MCF 10A (cell line): ENCODE measurements around the gene MTOR. TPM values are rescaled to one million over a fixed set of nuclear protein-coding genes. Genes with fewer than 3 reads are reported as not detected.
A peak's percentile ranks its signal among the peaks of the same experiment; 100 is the strongest.

ENCODE experiments used
- BruUV-seq: library from RNA; stranded (reverse); fragments of 400-500 nt; replicated peaks from 2 replicates; lab custom pipeline; 2021; lab: Mats Ljungman, UMichigan
- CTCF ChIA-PET: fragments of 300-600 bp; sonication (Branson Sonifier 250); formaldehyde crosslinking; extraction: SDS; loops from one replicate; lab custom pipeline; 2021; ENCODE audit warnings: antibody characterized with exemption, inconsistent platforms; lab: Yijun Ruan, JAX
- POLR2A ChIA-PET: fragments of 300-600, 350-650 bp; sonication (Branson Sonifier 250); formaldehyde crosslinking; extraction: SDS; loops from one replicate; lab custom pipeline; 2020; ENCODE audit warnings: antibody characterized with exemption, inconsistent platforms; lab: Yijun Ruan, JAX
- DNase-seq: peaks from one replicate; pipeline ENCODE4 v3.0.0-alpha.2; 2018; ENCODE audit not compliant: unreplicated experiment
- H3K27ac Mint-ChIP-seq: one replicate; pipeline ENCODE4 v1.8.0; 2022; ENCODE audit warnings: mild to moderate bottlenecking, low read depth, mixed read lengths; ENCODE audit not compliant: unreplicated experiment
- H3K27me3 Mint-ChIP-seq: one replicate; pipeline ENCODE4 v1.8.0; 2022; ENCODE audit warnings: mixed read lengths; ENCODE audit not compliant: insufficient read depth, unreplicated experiment
- H3K36me3 Mint-ChIP-seq: one replicate; pipeline ENCODE4 v1.8.0; 2022; ENCODE audit warnings: mild to moderate bottlenecking, moderate library complexity, mixed read lengths; ENCODE audit not compliant: insufficient read depth, unreplicated experiment
- H3K4me1 Mint-ChIP-seq: one replicate; pipeline ENCODE4 v1.8.0; 2022; ENCODE audit warnings: mixed read lengths; ENCODE audit not compliant: insufficient read depth, unreplicated experiment
- H3K4me3 Mint-ChIP-seq: one replicate; pipeline ENCODE4 v1.8.0; 2022; ENCODE audit warnings: mild to moderate bottlenecking, moderate library complexity, mixed read lengths; ENCODE audit not compliant: unreplicated experiment
- H3K9me3 Mint-ChIP-seq: one replicate; pipeline ENCODE4 v1.8.0; 2022; ENCODE audit warnings: mixed read lengths; ENCODE audit not compliant: unreplicated experiment
- CTCF ChIP-seq: fragments of 200-600 bp; IDR thresholded peaks from one replicate; pipeline ENCODE4 v1.8.0; 2022; ENCODE audit warnings: antibody characterized with exemption, mild to moderate bottlenecking; ENCODE audit not compliant: unreplicated experiment
- intact Hi-C: fragments of 100-400 bp; cut with micrococcal nuclease; formaldehyde crosslinking; loops from 2 replicates; pipeline ENCODE4 v1.14.1; 2022
- total RNA-seq: library from RNA; stranded (reverse); gene quantifications from 2 replicates; pipeline ENCODE4 v1.2.3, GENCODE V29; 2022

Gene MTOR
- total RNA-seq, 1 experiment from 2014 or later = 45.9 TPM

GRCh38 chr1:11059155-11059967 lies 203.0 kb downstream of the MTOR start:
- DNase-seq = no peak
- Mint-ChIP-seq H3K9me3 (no peaks in the 10 kb centered on the region), H3K27me3 (no peaks in the 10 kb centered on the region), H3K36me3 (peaks cover 65% of the 10 kb centered on the region), H3K4me3 (peak overlapping the region; percentile 97), H3K4me1 (peaks cover 7% of the 10 kb centered on the region), H3K27ac (peak overlapping the region; percentile 92)
- POLR2A ChIA-PET = interaction anchor here (0.6 to 2.7 kb wide), 11 partner anchors 19 to 564 kb away, joined by 3 to 30 read pairs (median 5); partner anchors contain the start of genes EXOSC10, TARDBP and UBIAD1
- CTCF ChIA-PET = interaction anchor here (3.5 kb wide), 1 partner anchor 22 kb away, joined by 24 read pairs; no protein-coding TSS in a partner anchor
- TF ChIP-seq CTCF = no peak
- intact Hi-C loops = no loop called here
- BruUV-seq = no TSS peak

GRCh38 chr1:11058595-11059154 lies 203.7 kb downstream of the MTOR start:
- peaks cover 7% of the 10 kb centered on the region for H3K4me1 Mint-ChIP-seq
- peaks cover 67% of the 10 kb centered on the region for H3K36me3 Mint-ChIP-seq
- intact Hi-C loops = no loop called here
- DNase-seq = no peak
- TF ChIP-seq CTCF = no peak
- no peaks in the 10 kb centered on the region for H3K27me3 Mint-ChIP-seq
- ChIA-PET POLR2A (interaction anchor here (0.7 to 1.6 kb wide), 3 partner anchors 16 to 204 kb away, joined by 3 to 5 read pairs (median 5); partner anchors contain the start of genes EXOSC10 and MTOR), CTCF (interaction anchor here (0.7 to 1.4 kb wide), 3 partner anchors 16 to 173 kb away, joined by 4 to 9 read pairs (median 4); no protein-coding TSS in a partner anchor)
- no peaks in the 10 kb centered on the region for H3K9me3 Mint-ChIP-seq
- H3K27ac Mint-ChIP-seq = peak overlapping the region; percentile 92
- H3K4me3 Mint-ChIP-seq = peak overlapping the region; percentile 97
- BruUV-seq = TSS peak; percentile 23

GRCh38 chr1:11058026-11058425 lies 204.3 kb downstream of the MTOR start:
- CTCF ChIA-PET = interaction anchor here (0.7 to 1.4 kb wide), 3 partner anchors 15 to 174 kb away, joined by 4 to 9 read pairs (median 4); no protein-coding TSS in a partner anchor
- Mint-ChIP-seq H3K36me3 (peaks cover 65% of the 10 kb centered on the region), H3K27ac (no peak overlapping the region), H3K4me3 (peak overlapping the region; percentile 97), H3K9me3 (no peaks in the 10 kb centered on the region), H3K27me3 (no peaks in the 10 kb centered on the region), H3K4me1 (peaks cover 7% of the 10 kb centered on the region)
- TF ChIP-seq CTCF = no peak
- no TSS peak for BruUV-seq
- intact Hi-C loops = no loop called here
- POLR2A ChIA-PET = interaction anchor here (0.7 to 1.6 kb wide), 3 partner anchors 15 to 205 kb away, joined by 3 to 5 read pairs (median 5); partner anchors contain the start of genes EXOSC10 and MTOR
- DNase-seq = no peak

- TF ChIP-seq CTCF = no peak
- CTCF ChIA-PET = interaction anchor here (0.6 to 2.3 kb wide), 4 partner anchors 20 to 588 kb away, joined by 3 to 18 read pairs (median 6); no protein-coding TSS in a partner anchor
- POLR2A ChIA-PET = interaction anchor here (1.4 to 1.6 kb wide), 2 partner anchors 42 to 205 kb away, joined by 5 read pairs; partner anchors contain the start of genes EXOSC10 and MTOR
- H3K27me3 Mint-ChIP-seq = no peaks in the 10 kb centered on the region
- peaks cover 65% of the 10 kb centered on the region for H3K36me3 Mint-ChIP-seq
- BruUV-seq = no TSS peak
- H3K27ac Mint-ChIP-seq = no peak overlapping the region
- DNase-seq = no peak
- H3K4me3 Mint-ChIP-seq = no peak overlapping the region
- H3K4me1 Mint-ChIP-seq = peaks cover 7% of the 10 kb centered on the region
- H3K9me3 Mint-ChIP-seq = no peaks in the 10 kb centered on the region
- intact Hi-C loops = no loop called here
Observed at GRCh38 chr1:11057477-11057876, 204.9 kb downstream of the MTOR start.
